Left lung (tissue), 10 donors: ENCODE results near the gene DEPDC5. TPM values are rescaled to one million over a fixed set of nuclear protein-coding genes. Genes with fewer than 3 reads are reported as not detected.

Experiments
- ATAC-seq: fragments of 200-7000 bp; cut with Tn5 transposase; one replicate; pipeline ENCODE4 v1.9.1; 2020; ENCODE audit warnings: moderate library complexity
- DNase-seq, 4 donors: peaks; one replicate each; pipeline ENCODE4 v3.0.0-alpha.2; 2013 to 2020
- H3K27ac ChIP-seq, 2 donors: fragments of 200-600 bp; sonication (generic) in 1 of 2; one replicate each; pipeline versions ENCODE4 v1.5.0 to v1.8.0; 2020 to 2021
- H3K27me3 ChIP-seq, 2 donors: fragments of 200-600 bp; sonication (generic) in 1 of 2; one replicate each; pipeline versions ENCODE4 v1.5.0 to v1.8.0; 2020 to 2021
- H3K36me3 ChIP-seq, 2 donors: fragments of 200-600 bp; sonication (generic) in 1 of 2; one replicate each; pipeline versions ENCODE4 v1.5.0 to v1.8.0; 2020 to 2021
- H3K4me1 ChIP-seq, 2 donors: fragments of 200-600 bp; one replicate each; pipeline ENCODE4 v1.8.0; 2021
- H3K4me3 ChIP-seq, 2 donors: fragments of 200-600 bp; sonication (generic) in 1 of 2; one replicate each; pipeline versions ENCODE4 v1.5.0 to v1.8.0; 2020 to 2021; ENCODE audit warnings: mild to moderate bottlenecking in 1 of 2
- H3K9me3 ChIP-seq, 2 donors: fragments of 200-600 bp; sonication (generic) in 1 of 2; one replicate each; pipeline versions ENCODE4 v1.5.0 to v1.8.0; 2020 to 2021
- CTCF ChIP-seq, 2 donors: fragments of 200-600 bp; sonication (generic) in 1 of 2; IDR thresholded peaks; one replicate each; pipeline versions ENCODE4 v1.5.0 to v1.8.0; 2021; ENCODE audit warnings: antibody characterized with exemption in 2 of 2
- intact Hi-C, 2 donors: fragments of 100-400 bp; cut with DNase I; formaldehyde crosslinking; loops; one replicate each; pipeline versions ENCODE4 v1.11.2 to v1.14.2; 2022
- polyA plus RNA-seq, 6 donors: library from polyadenylated mRNA; unstranded; fragments of 120-200 nt; gene quantifications; one replicate each; pipeline ENCODE4 v1.2.1, GENCODE V29; 2013; ENCODE audit not compliant: insufficient read length in 6 of 6
- total RNA-seq, 2 donors: library from RNA; stranded (reverse); fragmentation: NEBNext Ultra II Directional; extraction: Animal tissue kit (Norgen Biotek cat#: 25700); gene quantifications; one replicate each; pipeline ENCODE4 v1.2.1, GENCODE V29; 2021
- donor health status: DM: no; HTN: yes; CAD: no.
- donor health status: DM: no; HTN: no; CAD: no.

DEPDC5 gene
- total and polyA plus RNA-seq, 8 donors, result 14.9 to 31.1 (median 18.0) TPM

GRCh38 chr22:31920306-31920705 is 166.5 kb downstream of the DEPDC5 start:
- intact Hi-C loops, result no loop called here
- H3K4me1 ChIP-seq, result peaks cover 0 to 69% of the 10 kb centered on the region in 2 donors
- DNase-seq (no peak), ATAC-seq (no peak)
- no peaks in the 10 kb centered on the region for H3K9me3 ChIP-seq
- H3K27me3 ChIP-seq, result no peaks in the 10 kb centered on the region
- H3K4me3 ChIP-seq, result no peak overlapping the region
- no peak for TF ChIP-seq CTCF (IDR thresholded peaks at IDR 0.05)
- no peaks in the 10 kb centered on the region for H3K36me3 ChIP-seq
- H3K27ac ChIP-seq, result no peak overlapping the region

- ATAC-seq (no peak), DNase-seq (no peak)
- peaks cover 0 to 69% of the 10 kb centered on the region in 2 donors for H3K4me1 ChIP-seq
- intact Hi-C loops, result no loop called here
- no peaks in the 10 kb centered on the region for H3K9me3 ChIP-seq
- TF ChIP-seq CTCF (IDR thresholded peaks at IDR 0.05), result no peak
- no peak overlapping the region for H3K4me3 ChIP-seq
- no peak overlapping the region for H3K27ac ChIP-seq
- H3K36me3 ChIP-seq, result no peaks in the 10 kb centered on the region
- H3K27me3 ChIP-seq, result no peaks in the 10 kb centered on the region
Observed at GRCh38 chr22:31921106-31921505, 167.3 kb downstream of the DEPDC5 start.

- Histone ChIP-seq H3K4me3 (no peak overlapping the region), H3K27ac (peak overlapping the region in 1 of 2 donors; percentile 83)
Observed at GRCh38 chr22:31922534-31922933, 168.7 kb downstream of the DEPDC5 start.

GRCh38 chr22:31923136-31923535 is 169.3 kb downstream of the DEPDC5 start:
- Histone ChIP-seq H3K4me1 (peaks cover 0 to 51% of the 10 kb centered on the region in 2 donors), H3K36me3 (no peaks in the 10 kb centered on the region), H3K27ac (peak overlapping the region in 1 of 2 donors; percentile 83), H3K9me3 (no peaks in the 10 kb centered on the region), H3K4me3 (no peak overlapping the region), H3K27me3 (no peaks in the 10 kb centered on the region)
- peak in 1 of 4 donors; percentile 78 for DNase-seq
- intact Hi-C loops, result no loop called here
- ATAC-seq, result peak; percentile 70
- TF ChIP-seq CTCF (IDR thresholded peaks at IDR 0.05), result no peak

More at GRCh38 chr22:31922534-31922933, 168.7 kb downstream of the DEPDC5 start:
- TF ChIP-seq CTCF (IDR thresholded peaks at IDR 0.05), result no peak
- Histone ChIP-seq H3K9me3 (no peaks in the 10 kb centered on the region), H3K36me3 (no peaks in the 10 kb centered on the region), H3K4me1 (peaks cover 0 to 55% of the 10 kb centered on the region in 2 donors), H3K27me3 (no peaks in the 10 kb centered on the region)
- no peak for DNase-seq
- intact Hi-C loops, result no loop called here
- ATAC-seq, result no peak

GRCh38 chr22:31923747-31924146 is 169.9 kb downstream of the DEPDC5 start:
- no peak for ATAC-seq
- Histone ChIP-seq H3K4me3 (no peak overlapping the region), H3K4me1 (peaks cover 0 to 44% of the 10 kb centered on the region in 2 donors), H3K27ac (peak overlapping the region in 1 of 2 donors; percentile 83), H3K36me3 (no peaks in the 10 kb centered on the region), H3K27me3 (no peaks in the 10 kb centered on the region), H3K9me3 (no peaks in the 10 kb centered on the region)
- intact Hi-C loops, result no loop called here
- TF ChIP-seq CTCF (IDR thresholded peaks at IDR 0.05), result no peak
- DNase-seq, result no peak
